GM18502 (cell line): ENCODE measurements around the gene RIN3.
"Not testable (repeated sequence)": the region's sequence is repeated elsewhere in the genome, so short reads cannot be mapped to it uniquely, and the experiment has no call there.

Source experiments
- ATAC-seq: cut with Tn5 transposase; IDR thresholded peaks from one replicate; pipeline ENCODE4 v1.9.1; 2021; ENCODE audit warnings: mild to moderate bottlenecking; ENCODE audit not compliant: unreplicated experiment, poor library complexity

RIN3 gene

DNA sequence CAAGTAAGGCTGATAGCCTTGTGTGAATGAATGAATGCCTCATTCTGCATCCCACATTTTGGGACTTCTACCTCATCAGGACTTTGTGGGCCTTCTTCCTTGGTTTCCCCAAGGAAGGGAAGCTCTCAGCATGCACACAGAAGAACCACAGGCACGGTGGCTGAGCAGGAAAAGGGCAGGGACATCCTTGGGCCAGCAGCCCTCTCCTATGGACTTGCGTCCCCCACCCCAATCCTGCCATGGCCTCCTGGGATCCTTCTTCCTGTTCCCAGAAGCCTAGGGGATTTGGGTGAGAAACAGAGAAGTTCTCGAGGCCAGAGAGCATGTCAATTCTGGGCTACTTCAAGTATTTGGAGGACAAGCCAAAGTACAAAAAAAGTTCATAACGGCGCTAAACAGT, 165.2 kb downstream of the RIN3 start:
- no peak for ATAC-seq

DNA sequence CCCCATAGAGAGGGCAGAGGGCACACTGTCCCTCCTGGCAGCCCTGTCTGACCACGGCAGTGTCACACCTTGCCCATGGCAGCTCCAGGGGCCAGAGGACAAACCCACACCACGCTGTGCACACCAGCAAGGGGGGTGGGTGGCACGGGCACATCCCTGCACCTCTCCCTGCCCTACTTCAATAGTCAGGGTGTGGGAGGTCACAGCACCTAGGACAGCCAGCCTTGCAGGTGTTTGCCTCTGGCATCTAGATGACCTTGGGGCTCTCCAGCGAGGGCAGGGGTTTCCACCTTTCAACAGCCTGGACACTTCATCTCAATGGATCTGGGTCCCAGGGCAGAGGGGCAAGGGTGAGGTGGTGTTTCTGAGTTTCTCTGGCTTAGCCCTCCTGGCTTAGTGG, 165.7 kb downstream of the RIN3 start:
- ATAC-seq = no peak

DNA sequence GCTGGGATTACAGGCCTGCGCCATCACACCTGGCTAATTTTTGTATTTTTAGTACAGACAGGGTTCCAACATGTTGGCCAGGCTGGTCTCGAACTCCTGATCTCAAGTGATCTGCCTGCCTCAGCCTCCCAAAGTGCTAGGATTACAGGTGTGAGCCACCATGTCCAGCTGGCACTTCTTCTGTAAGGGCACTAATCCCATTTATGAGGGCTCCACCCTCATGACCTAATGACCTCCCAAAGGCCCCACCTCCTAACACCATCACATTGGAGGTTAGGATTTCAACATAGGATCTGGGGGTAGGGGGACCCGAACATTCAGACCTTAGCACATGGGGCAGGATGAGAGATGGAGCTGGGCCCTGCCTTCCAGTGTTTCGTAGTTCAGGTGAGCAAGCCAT, 166.7 kb downstream of the RIN3 start:
- not testable (repeated sequence) for ATAC-seq

DNA sequence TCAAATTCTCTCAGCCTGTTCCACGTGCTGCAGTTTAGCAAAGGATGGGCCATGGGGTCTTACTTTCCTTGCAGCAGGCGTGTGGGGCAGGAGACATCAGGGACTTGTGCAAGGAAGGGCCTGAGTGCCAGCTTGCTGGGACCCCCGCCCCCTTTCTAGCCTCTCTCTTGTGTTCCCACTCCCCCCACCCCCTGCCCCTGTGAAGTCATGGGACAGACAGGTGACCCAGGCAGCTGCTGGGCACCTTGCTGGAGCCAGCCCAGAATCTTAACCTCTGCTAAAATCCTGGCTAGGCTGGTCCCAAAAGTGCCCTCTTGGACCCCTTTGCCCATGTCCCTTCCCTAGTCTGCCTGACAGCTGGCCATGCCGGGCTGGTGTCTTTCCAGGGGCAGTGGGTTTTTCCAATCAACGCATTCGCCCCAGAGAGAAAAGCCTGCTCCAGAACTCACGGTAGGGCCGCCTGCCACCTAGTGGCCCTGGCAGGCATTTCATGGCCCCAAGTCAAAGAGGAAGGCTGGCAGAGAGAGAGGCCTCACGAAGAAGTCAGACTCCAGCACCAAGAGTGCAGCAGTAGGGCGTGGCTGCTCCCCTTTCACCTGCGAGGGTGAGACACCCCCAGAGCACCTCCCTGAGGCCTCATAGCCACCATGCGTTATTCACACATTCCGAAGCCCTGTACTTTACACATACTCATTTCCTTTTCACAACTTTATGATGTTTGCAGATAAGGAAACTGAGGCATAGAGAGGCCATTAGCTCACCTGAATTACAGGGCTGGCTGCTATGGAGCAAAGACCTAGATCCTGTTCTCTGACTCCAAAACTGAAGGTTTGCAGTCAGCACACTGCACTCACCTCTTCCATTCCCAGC, 167.4 kb downstream of the RIN3 start:
- peak; percentile 37 for ATAC-seq

DNA sequence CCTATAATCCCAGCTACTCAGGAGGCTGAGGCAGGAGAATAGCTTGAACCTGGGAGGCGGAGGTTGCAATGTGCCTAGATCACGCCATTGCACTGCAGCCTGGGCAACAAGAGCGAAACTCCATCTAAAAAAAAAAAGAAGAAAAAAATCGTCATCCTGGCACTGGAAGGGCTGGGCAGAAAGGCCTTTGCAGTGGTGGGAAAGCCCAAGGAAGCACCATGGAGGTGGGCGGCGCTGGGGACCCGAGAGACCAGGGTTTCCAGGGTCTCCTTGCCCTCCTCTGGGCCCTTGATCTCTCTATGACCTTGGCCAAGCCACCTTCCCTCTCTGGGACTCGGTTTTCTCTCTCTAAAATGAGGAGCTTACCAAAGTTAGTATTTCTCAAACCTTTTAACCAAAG, 169.5 kb downstream of the RIN3 start:
- ATAC-seq = no peak

DNA sequence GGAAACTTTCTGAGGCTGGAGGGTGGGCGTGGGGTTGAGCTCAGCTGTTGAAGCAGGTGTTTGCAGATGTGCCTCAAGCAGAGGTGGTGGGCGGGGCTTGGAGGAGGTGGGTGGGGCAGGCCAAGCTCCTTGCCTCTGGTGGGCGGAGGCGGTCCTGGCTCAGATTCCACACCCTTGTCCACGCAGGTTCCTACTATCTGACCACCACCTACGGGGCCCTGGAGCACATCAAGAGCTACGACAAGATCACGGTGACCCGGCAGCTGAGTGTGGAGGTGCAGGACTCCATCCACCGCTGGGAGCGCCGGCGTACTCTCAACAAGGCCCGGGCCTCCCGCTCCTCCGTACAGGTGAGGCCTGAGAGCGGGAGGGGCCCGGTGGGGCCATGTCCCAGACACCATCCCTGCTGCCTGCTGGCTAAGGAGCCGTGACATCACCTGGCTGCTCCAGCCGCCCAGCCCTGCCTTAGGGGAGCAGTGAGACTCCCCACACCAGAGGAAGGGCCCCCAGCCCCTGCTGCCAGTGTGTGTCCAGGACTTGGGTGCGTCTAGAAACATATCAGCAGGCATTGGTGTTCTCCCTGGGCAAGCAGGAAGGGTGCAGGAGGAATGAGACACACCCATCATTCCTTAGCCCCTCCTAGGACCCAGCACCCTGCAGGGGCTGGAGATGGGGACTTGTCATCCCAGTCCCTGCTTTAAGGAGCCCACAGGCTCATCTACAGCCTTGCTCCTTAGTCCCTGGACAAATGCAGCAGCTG, 171.4 kb downstream of the RIN3 start:
- ATAC-seq = no peak

DNA sequence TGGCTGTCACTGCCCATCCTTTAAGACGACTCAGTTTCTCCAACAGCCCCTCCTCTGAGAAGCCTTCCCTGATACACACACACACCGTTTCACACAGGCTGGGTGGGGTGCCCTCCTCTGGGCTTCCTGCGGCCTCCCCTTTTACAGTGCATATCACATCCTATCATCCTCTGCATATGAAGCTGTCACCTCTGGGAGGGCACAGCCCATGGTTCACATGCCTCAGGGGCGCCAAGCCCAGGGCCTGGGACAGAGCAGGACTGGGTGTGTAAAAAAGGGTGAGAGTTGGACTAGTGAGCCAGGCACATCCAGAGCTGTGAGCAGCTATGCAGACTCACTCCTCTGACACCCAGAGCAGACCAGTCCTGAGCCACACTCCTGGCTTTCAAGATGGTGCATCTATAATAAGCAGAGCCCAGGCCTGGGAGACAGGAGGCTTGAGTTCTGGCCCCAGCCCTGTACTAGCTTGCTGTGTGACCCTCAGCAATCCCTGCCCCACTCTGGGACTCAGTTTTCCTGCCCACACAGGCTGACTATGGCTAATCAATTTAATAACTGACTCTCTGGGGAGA, 172.3 kb downstream of the RIN3 start:
- no peak for ATAC-seq

DNA sequence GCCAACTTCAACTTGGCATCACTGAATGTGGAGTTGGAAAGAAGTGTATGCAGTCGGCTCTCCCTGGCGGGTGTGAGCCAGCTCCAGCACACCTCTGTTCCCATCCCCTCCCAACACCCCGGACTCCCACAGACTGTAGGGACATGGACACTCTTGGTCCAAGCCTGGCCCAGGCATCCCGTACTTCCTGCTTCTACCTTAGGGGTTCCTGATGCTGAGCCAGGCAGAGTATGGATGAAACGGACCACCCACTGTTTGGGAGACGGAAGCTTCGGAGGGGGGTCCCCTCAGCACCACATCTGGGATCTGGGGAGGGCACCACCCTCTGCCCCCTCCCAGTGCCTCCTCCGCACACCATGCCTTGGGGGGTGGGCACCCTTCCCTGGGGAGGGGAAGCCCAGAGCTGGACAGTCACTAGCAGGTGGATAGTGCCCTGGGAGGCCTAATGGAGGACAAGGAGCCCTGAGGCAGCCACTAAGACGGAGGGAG, 172.9 kb downstream of the RIN3 start:
- no peak for ATAC-seq

DNA sequence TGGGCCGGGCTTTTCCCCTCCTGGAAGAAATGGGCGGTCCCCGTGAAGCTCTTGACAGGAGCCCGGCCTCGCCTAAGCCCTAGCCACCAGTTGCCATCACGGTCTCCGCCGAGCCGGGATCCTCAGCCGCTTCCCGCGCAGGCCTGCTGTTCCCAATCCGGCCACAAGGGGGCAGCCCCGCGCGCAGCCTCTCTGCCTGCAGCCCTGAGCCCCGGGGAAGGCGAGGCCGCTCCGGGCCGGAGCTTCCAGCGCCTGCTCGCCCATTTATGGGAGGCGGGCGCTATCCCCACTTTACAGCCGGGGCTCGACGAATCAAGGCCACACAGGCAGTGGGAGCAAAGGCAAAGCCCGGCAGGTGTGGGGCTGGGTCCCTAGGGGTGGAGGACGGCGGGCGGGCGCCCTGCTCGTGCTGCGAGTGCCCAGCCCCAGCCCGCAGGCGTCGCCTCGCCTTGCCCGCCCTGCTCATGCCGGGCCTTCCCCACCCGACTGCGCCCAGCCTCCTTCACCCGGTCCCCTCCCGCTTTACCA, 173.4 kb downstream of the RIN3 start:
- no peak for ATAC-seq

DNA sequence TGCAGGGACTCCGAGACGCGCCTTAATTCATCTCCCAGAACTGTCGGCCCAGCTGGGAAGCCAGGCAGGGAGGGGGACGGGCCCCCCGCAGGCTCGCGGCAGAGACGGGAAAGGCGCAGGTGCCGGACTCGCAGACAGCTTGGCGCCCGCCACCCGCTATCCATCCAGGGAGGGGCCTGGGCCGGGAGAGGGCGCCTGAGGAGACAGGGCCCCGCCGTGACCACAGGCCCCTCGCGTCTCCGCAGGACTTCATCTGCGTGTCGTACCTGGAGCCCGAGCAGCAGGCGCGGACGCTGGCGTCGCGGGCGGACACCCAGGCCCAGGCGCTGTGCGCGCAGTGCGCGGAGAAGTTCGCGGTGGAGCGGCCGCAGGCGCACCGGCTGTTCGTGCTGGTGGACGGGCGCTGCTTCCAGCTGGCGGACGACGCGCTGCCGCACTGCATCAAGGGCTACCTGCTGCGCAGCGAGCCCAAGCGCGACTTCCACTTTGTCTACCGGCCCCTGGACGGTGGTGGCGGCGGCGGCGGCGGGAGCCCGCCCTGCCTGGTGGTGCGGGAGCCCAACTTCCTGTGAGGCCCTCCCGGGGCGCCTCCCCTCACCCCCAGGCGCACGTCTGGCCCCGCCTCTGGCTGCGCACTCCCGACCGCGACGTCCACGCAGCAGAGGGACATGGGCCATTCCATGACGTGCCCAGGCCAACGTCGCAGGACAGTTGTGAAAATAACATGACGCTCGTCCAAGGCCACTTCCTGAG, 174.3 kb downstream of the RIN3 start:
- no peak for ATAC-seq

DNA sequence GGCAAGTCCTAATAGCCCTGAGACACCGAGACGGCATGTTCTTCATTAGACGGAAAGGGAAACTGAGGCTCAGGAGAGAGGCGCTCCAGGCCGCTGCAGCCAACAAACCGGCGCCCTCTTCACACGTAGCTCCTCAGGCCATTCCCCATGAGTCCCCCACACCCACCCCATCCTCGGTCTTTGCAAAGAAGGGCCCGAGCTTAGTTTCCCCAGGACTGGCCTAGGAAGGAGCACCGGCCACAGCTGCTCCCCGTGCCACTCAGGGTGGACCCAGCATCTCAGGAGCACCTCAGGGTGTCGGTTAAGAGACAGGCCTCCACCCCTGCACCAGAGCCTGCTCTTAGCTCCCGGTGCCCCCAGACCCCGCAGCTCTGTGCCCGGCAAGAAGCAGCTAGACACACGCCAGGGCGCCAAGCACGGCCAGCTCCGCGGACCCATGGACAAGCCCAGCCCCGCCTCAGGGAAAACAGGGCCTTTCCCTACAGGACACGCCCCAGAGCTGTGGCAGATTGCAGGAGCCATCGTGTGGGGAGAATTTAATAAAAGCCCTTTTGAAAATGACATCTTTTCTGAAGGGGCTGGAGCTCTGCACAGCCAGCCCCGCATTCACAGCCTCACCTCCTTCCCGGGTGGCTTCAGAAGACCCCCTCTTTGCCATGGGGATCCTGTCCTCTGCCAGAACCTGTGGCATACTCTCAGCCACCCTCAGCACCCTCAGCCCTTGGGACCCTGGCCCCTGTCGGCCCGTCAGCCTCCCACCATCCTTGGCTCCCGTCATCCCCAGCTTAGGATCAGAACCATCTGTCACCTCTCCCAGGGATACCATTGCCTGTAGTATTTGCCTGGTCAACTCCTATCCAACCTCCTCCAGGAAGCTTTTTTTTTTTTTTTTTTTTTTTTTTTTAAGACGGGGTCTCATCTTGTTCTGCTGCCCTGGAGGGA, 175.1 kb downstream of the RIN3 start:
- no peak for ATAC-seq

DNA sequence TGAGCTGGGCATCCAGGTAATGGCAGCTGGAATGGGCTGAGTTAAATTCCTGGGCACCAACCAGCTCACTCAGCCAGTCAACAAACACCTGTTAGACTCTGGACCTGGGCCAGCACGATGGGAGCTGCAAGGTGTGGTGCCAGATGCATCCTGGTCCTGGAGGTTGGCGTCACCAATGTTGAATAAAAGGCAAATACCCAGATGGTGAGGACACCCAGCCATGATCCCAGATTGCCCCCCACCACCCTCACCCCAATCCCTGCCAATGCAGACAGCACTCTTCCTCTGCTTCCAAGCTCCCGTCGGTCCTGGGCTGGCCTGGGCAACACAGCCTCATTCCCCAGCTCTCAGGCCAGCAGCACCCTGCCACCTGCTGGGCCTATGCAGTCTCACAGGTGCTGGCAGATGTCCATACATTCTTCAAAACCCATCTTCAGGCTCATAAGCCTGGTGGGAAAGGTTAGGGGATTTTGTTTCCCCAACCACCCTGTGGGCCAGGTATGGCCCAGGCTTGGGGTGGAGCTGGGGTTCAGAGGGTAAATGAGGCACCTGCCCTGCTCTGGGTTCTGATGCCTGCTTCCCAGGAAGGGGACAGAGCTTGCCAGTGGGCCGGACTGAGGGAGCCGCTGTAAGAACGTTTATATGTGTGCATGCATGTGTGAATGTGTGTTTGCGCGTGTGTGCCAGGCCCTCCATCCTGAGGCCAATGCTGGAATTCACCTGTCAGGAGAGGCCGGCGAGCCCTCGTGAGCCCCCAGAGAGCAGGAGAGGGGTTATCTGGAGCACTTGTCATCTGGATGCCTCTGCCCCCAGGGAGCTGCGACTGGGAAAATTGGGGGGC, 176.8 kb downstream of the RIN3 start:
- ATAC-seq = no peak

DNA sequence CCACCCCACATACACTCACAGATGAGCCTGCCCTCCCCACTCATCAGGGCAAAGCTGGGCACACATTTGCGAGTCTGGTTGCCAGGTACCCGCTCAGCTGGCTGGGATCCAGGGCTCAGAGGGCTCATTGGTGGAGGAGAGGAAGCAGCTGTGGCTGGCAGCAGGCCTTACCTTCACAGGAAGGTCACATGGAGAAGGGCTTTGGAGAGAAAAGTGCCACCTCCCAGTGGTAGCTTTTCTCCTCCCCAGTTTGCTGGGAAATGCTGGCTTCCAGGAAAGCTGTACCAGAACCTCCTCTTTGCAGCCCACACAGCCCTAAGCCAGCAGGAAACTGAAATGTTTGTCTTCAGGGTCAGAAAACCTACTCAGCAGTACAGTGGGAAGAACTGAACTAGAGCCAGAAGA, 179.2 kb downstream of the RIN3 start:
- no peak for ATAC-seq

DNA sequence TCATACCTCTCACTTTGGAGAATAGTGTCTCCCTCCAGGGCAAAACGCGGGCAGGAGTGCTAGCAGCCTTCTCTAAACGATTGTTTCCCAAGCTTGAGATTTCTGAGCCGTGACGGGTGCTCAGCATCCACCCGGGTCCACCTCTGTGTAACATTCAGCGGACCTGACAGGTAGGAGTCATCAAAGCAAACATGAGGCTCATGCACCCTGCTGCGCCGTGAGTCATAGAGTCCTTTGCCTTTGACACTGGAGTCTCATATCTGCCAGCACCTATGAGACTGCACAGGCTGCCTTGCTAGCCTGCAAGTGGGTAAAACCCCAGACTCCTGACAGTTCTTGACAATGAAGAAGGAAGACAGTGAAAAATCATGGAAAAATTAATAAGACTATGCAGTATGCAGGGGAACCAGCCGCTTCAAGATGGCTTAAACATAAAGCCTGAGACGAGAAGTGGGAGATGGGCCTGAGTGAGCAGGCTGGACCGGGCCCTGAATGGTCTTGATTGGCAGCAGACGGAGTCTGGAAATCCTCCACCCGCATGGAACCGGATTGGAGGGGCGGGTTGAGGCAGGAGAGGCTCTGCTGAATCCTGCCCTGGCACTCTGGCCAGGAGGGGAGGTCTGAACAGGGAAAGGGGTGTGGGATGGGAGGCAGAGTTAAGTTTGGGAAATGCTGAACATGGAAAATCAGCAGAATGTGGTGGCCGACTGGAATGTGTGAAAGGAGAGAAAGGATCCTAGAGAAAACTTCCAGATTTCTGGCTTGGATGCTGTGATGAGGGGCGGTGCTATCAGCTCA, 180.6 kb downstream of the RIN3 start:
- ATAC-seq = no peak

DNA sequence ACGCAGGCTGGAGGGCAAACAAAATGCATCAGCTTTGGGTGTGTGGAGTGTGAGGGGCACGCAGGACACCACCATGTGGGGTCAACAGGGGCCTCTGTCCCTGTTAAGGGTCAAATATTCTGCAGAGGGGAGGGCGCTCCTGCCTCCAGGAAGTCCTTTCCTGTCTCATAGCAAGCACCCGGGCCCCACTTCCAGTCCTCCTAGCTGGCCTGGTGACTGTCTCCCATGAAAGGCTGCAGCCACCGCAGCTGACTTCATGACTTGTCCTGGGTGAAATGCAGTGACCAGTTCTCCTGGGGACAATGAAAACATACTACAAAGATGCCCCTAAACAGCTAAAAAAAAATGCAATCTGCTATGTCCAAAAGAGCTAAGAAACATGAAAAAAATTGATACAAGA, 181.2 kb downstream of the RIN3 start:
- ATAC-seq = no peak

DNA sequence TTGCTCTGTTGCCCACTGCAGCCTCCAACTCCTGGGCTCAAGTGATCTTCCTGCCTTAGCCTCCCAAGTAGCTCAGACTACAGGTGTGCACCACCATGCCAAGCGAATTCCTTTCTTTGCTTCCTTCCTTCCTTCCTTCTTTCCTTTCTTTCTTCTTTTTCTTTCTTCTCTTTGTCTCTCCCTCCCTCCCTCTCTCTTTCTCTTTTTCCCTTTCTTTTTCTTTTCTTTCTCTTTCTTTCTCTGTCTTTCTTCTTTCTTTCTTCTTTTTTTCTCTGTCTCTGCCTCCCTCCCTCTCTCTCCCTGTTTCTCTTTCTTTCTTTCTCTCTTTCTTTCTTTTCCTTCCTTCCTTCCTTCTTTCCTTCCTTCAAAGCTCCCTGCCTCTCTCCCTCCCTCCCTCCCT, 182.0 kb downstream of the RIN3 start:
- ATAC-seq = no peak

DNA sequence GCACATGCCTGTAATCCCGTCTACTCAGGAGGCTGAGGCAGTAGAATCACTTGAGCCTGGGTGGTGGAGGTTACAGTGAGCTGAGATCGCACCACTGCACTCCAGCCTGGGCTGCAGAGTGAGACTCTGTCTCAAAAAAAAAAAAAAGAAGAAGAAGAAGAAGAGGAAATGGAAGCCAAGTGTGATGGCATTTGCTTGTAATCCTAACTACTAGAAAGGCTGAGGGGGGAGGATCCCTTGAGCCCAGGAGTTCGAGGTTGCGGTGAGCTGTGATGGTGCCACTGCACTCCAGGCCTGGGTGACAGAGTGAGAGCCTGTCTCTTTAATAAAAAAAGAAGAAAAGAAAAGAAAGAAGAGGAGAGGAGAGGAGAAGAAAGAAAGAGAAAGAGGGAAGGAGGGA, 182.8 kb downstream of the RIN3 start:
- ATAC-seq = no peak

DNA sequence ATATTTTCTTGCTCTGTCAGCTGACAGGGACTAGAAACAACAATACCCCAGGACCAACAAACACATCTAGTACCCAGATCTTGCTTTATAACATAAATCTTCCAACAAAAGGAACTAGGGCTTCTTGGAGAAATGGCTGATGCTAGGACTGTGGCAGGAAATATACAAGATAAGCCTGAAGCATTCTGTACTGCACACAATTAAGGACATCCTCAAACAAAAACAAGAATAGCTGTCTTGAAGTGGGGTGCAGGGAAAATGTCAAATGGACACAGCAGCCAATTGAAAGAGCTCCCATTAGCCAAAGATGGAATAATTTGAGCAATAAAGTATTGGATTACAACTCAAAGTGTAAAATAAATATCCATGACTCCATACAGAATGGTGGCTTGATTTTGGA, 184.8 kb downstream of the RIN3 start:
- no peak for ATAC-seq
